K562 (cell line): ENCODE data around the gene USP22. TPM values are rescaled to one million over a fixed set of nuclear protein-coding genes. Genes with fewer than 3 reads are reported as not detected.
A peak's percentile ranks its signal among the peaks of the same experiment; 100 is the strongest.

ENCODE experiments used
- ATAC-seq: fragments of 200-7000 bp; cut with Tn5 transposase; 3 replicates; pipeline ENCODE4 v1.9.1; 2020; ENCODE audit warnings: moderate library complexity
- BruUV-seq: library from RNA; stranded (reverse); fragments of 400-500 nt; replicated peaks from 2 replicates; lab custom pipeline; 2021; lab: Mats Ljungman, UMichigan
- CTCF ChIA-PET: fragments of 300-600 bp; formaldehyde crosslinking; extraction: SDS; loops from one replicate; lab custom pipeline; 2021; ENCODE audit warnings: low intra/inter-chr PET ratio; lab: Yijun Ruan, JAX
- POLR2A ChIA-PET: fragments of 300-600, 350-650 bp; sonication (Branson Sonifier 250); formaldehyde crosslinking; extraction: SDS; loops from one replicate; lab custom pipeline; 2021; ENCODE audit warnings: antibody characterized with exemption, inconsistent platforms; lab: Yijun Ruan, JAX
- DNase-seq, 4 experiments: peaks; one replicate each; pipeline versions ENCODE4 v3.0.0 to v3.0.0-alpha.2; 2011 to 2018; ENCODE audit warnings: low spot score in 3 of 4, mixed read lengths in 3 of 4; ENCODE audit errors: extremely low read depth in 1 of 4
- FAIRE-seq: peaks from 2 replicates; lab custom pipeline; 2011; peaks lifted over from hg19 to GRCh38; lab: Jason Lieb, UNC
- H2AFZ ChIP-seq: 2 replicates; pipeline ENCODE4 v1.6.0; 2011; ENCODE audit warnings: low read depth, low read length, control low read depth, inconsistent platforms
- H3K27ac ChIP-seq: fragments of 200-600 bp; 3 replicates; pipeline ENCODE4 v1.8.0; 2011; ENCODE audit warnings: low read depth, mild to moderate bottlenecking, control low read depth, inconsistent platforms, low read length, moderate library complexity, mixed read lengths; ENCODE audit errors: extremely low read depth
- H3K27me3 ChIP-seq, 2 experiments: fragments of 300-600 bp in 1 of 2; 2 replicates in 1 of 2; 3 replicates in 1 of 2; pipeline versions ENCODE4 v1.6.0 to v1.8.0; 2011; ENCODE audit warnings: inconsistent platforms in 2 of 2, low read length in 2 of 2, mild to moderate bottlenecking in 1 of 2, mixed read lengths in 1 of 2, moderate library complexity in 1 of 2; ENCODE audit not compliant: control insufficient read depth in 2 of 2, insufficient read depth in 2 of 2
- H3K36me3 ChIP-seq: fragments of 300-600 bp; 3 replicates; pipeline ENCODE4 v1.8.0; 2011; ENCODE audit warnings: mild to moderate bottlenecking, low read length, inconsistent platforms; ENCODE audit not compliant: control insufficient read depth, insufficient read depth
- H3K4me1 ChIP-seq, 2 experiments: fragments of 200-600 bp in 1 of 2; replicated peaks in 1 of 2; 2 replicates in 1 of 2; 3 replicates in 1 of 2; pipeline versions ENCODE4 v1.5.1 to v1.8.0; 2011; ENCODE audit warnings: inconsistent platforms in 2 of 2, low read length in 2 of 2, mild to moderate bottlenecking in 1 of 2, mixed read lengths in 1 of 2, moderate library complexity in 1 of 2; ENCODE audit not compliant: control insufficient read depth in 2 of 2, insufficient read depth in 2 of 2
- H3K4me2 ChIP-seq: 2 replicates; pipeline ENCODE4 v1.6.1; 2011; ENCODE audit warnings: low read length, control low read depth, inconsistent platforms, mixed read lengths; ENCODE audit not compliant: insufficient read depth
- H3K4me3 ChIP-seq: fragments of 200-600 bp; sonication (generic), shearing (Covaris generic); 2 replicates; pipeline ENCODE4 v1.5.1; 2016; ENCODE audit warnings: control low read depth, inconsistent platforms
- H3K79me2 ChIP-seq: fragments of 200-600 bp; 3 replicates; pipeline ENCODE4 v1.8.0; 2011; ENCODE audit warnings: low read length, inconsistent platforms; ENCODE audit not compliant: control insufficient read depth, insufficient read depth
- H3K9ac ChIP-seq, 2 experiments: 2 replicates each; pipeline versions ENCODE4 v1.6.0 to v1.6.1; 2011; ENCODE audit warnings: low read depth in 2 of 2, low read length in 2 of 2, control low read depth in 1 of 2, inconsistent platforms in 1 of 2, mild to moderate bottlenecking in 1 of 2, mixed read lengths in 1 of 2; ENCODE audit not compliant: insufficient read depth in 1 of 2
- H3K9me1 ChIP-seq: one replicate; pipeline ENCODE4 v1.6.0; 2011; ENCODE audit warnings: inconsistent platforms, mild to moderate bottlenecking, low read length, moderate library complexity; ENCODE audit not compliant: control insufficient read depth, insufficient read depth
- H3K9me3 ChIP-seq: replicated peaks from 2 replicates; pipeline ENCODE4 v1.5.1; 2011; ENCODE audit warnings: low read depth, low read length, inconsistent platforms; ENCODE audit not compliant: control insufficient read depth, insufficient read depth
- H4K20me1 ChIP-seq: replicated peaks from 2 replicates; pipeline ENCODE4 v1.6.1; 2011; ENCODE audit warnings: low read length, inconsistent platforms, mixed read lengths; ENCODE audit not compliant: control insufficient read depth, insufficient read depth
- FOS ChIP-seq: IDR thresholded peaks from 3 replicates; pipeline ENCODE4 v1.6.1; 2011; ENCODE audit not compliant: insufficient read length; ENCODE audit errors: extremely low read depth
- IRF2 ChIP-seq: sonication (generic); formaldehyde crosslinking; IDR thresholded peaks from 2 replicates; pipeline ENCODE4 v1.8.1; 2022; ENCODE audit warnings: mild to moderate bottlenecking, missing genetic modification reagents
- MYC ChIP-seq, 2 experiments: fragments of 250-450 bp in 1 of 2; sonication (Bioruptor Pico) in 1 of 2; IDR thresholded peaks; 2 replicates each; pipeline versions ENCODE4 v1.5.1 to v1.6.1; 2012 to 2021; ENCODE audit warnings: low read depth in 2 of 2, borderline replicate concordance in 1 of 2, improper control_type of control experiment in 1 of 2, low read length in 1 of 2, mild to moderate bottlenecking in 1 of 2, moderate library complexity in 1 of 2
- OTX1 ChIP-seq: fragments of 450-650 bp; formaldehyde crosslinking; IDR thresholded peaks from 2 replicates; pipeline ENCODE4 v1.4.0; 2022; ENCODE audit warnings: mild to moderate bottlenecking
- POLR2H ChIP-seq: IDR thresholded peaks from 2 replicates; pipeline ENCODE4 v1.6.1; 2016; ENCODE audit warnings: missing genetic modification characterization, low read depth, mild to moderate bottlenecking, control low read depth, missing compliant biosample characterization, moderate library complexity
- SNRNP70 ChIP-seq: fragments of 200-400 bp; formaldehyde crosslinking; optimal IDR thresholded peaks from 2 replicates; pipeline ENCODE3; 2017; ENCODE audit warnings: low read depth, low read length
- TFAM ChIP-seq: fragments of 250-450 bp; sonication (Bioruptor Pico); conservative IDR thresholded peaks from 2 replicates; pipeline ENCODE4 v1.5.0; 2021; ENCODE audit warnings: mild to moderate bottlenecking, moderate library complexity
- WGBS: fragments of 100-300 bp; shearing (Covaris generic); methylation state at CpG from one replicate; pipeline ENCODE4 v1.1.6; 2016; ENCODE audit warnings: low coverage, mixed read lengths; ENCODE audit not compliant: insufficient coverage; ENCODE audit errors: missing lambda C conversion rate; 5-methylcytosine and 5-hydroxymethylcytosine counted together
- in situ Hi-C: fragments of 300-500 bp; cut with MboI; formaldehyde crosslinking; loops from 4 replicates; pipeline ENCODE4 v1.15.0; 2018; ENCODE audit warnings: inconsistent platforms, mixed read lengths
- intact Hi-C: fragments of 100-400 bp; cut with micrococcal nuclease; formaldehyde crosslinking; loops from 2 replicates; pipeline ENCODE4 v1.14.2; 2022
- polyA plus RNA-seq, 8 experiments: library from polyadenylated mRNA; depleted of rRNA in 4 of 8; stranded (reverse) in 5 of 8; unstranded in 3 of 8; fragments of >200 nt; fragmentation: Nextera tagmentation in 2 of 8; fragmentation: Illumina TruSeq in 1 of 8; extraction: Ambion mirVana in 2 of 8; extraction: Trizol in 1 of 8; gene quantifications; 2 replicates each; pipeline versions ENCODE4 v1.2.1 to v1.2.3, GENCODE V29; 2011 to 2014; ENCODE audit warnings: inconsistent platforms in 1 of 8, missing spikeins in 1 of 8
- total RNA-seq, 7 experiments: library from RNA; depleted of rRNA in 6 of 7; stranded (reverse); fragments of >200 nt in 6 of 7; fragmentation: Illumina TruSeq in 2 of 7; extraction: Trizol in 2 of 7; gene quantifications; 2 replicates each; pipeline versions ENCODE4 v1.2.1 to v1.2.3, GENCODE V29; 2011 to 2021; ENCODE audit warnings: low replicate concordance in 1 of 7

The USP22 gene
- total and polyA plus RNA-seq, 9 of the 15 experiments (the other 6 are each of a cell fraction or from before 2014, with no cell fraction given), result 6.5 to 113 (median 58.9) TPM

DNA sequence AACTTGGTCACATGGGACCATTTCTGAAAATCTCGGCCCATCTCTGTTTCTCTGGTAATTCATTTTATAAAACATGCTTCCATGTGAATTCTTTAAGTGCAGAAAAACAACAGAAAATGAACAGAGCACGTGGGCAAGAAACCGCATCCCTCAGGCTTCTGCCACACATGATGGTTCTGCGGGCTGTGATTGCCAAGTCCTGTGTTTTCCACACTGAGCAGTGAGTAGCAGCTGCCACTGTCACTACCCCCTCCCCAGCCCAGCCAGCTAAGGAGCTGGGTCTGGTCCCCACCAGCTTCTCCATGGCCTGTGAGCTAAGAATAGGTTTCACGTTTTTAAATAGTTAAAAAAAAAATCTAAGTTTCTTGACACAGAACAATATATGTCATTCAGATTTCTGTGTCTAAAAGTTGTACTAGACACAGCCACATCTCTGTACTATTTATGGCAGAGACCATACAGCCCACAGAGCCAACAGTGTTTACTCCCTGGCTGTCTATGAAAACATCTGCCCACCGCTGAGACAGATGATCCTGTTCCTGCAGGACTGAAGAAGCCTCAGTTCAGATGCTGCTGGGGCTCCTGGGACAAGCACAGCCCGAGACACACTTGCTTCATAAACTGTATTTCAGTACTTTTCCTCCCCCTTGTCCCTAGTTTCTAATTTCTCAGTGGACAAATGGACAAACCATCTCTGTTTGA, 41.5 kb downstream of the USP22 start:
- H3K4me1 ChIP-seq, result peaks cover 0 to 18% of the 10 kb centered on the region in 2 experiments; a peak in 2 of 5 replicates
- H3K36me3 ChIP-seq, result peaks cover 68% of the 10 kb centered on the region; the same call in 2 of the 3 replicates
- TF ChIP-seq OTX1 (CRISPR knock-in tag), result no peak
- TF ChIP-seq SNRNP70, result no peak
- no peak for TF ChIP-seq TFAM (CRISPR knock-in tag)
- no peak for TF ChIP-seq MYC (IDR thresholded peaks at IDR 0.05; ENCODE audit: low read depth, low read length)
- no peak for TF ChIP-seq MYC (CRISPR knock-in tag; IDR thresholded peaks at IDR 0.05; ENCODE audit: borderline replicate concordance, low read depth)
- no peak for TF ChIP-seq IRF2 (CRISPR knock-in tag)
- no peak for TF ChIP-seq POLR2H
- no peak for TF ChIP-seq FOS
- H3K79me2 ChIP-seq, result no peaks in the 10 kb centered on the region; the same call in 2 of the 3 replicates
- no peak overlapping the region for H2AFZ ChIP-seq
- peaks cover 3% of the 10 kb centered on the region for H3K9me1 ChIP-seq
- H3K27ac ChIP-seq, result no peak overlapping the region
- in situ Hi-C loops (no loop called here), intact Hi-C loops (no loop called here)
- WGBS, result 76% methylated on average over 7 of the region's 7 CpGs
- ATAC-seq (no peak), FAIRE-seq (no peak), DNase-seq (no peak)
- no peak overlapping the region for H3K4me3 ChIP-seq
- peaks cover 18% of the 10 kb centered on the region for H4K20me1 ChIP-seq
- H3K9me3 ChIP-seq, result no peaks in the 10 kb centered on the region
- ChIA-PET POLR2A (interaction anchor here (0.6 to 1.5 kb wide), 3 partner anchors 10 to 389 kb away, joined by 3 to 4 read pairs (median 3); no protein-coding TSS in a partner anchor), CTCF (no interaction called here)
- H3K4me2 ChIP-seq, result no peak overlapping the region
- no peaks in the 10 kb centered on the region for H3K27me3 ChIP-seq
- TSS peak; percentile 31 for BruUV-seq
- no peak overlapping the region for H3K9ac ChIP-seq
